ENCODE data around the gene DAND5. TPM values are rescaled to one million over a fixed set of nuclear protein-coding genes. Genes with fewer than 3 reads are reported as not detected.
A peak's percentile ranks its signal among the peaks of the same experiment; 100 is the strongest.

DAND5 gene
- total and polyA plus RNA-seq, 9 donors, result 0.04 to 0.23 (median 0.15) TPM; not detected in 2

DNA sequence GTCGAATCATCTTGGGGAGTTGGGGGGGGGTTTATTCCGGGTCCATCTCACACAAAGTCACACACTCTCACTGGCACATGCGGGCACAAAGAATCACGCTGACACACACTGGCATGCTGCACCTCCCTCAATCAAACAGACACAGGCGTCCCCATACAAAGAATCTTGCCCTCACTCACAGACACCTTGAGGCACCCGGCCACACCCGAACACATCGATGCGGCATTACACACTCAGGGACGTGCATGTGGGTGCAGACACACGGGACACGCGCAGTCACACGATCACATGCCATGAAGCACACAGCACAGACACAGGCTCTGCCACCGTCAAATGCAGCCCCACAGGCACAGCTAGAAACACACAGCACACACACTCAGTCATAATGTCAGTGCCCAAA lies 33.7 kb downstream of the DAND5 start:
- Histone ChIP-seq H3K36me3 (ENCODE audit: control insufficient read depth, insufficient read depth, low read length) (peaks cover 30% of the 10 kb centered on the region), H3K27me3 (ENCODE audit: control insufficient read depth, insufficient read depth, low read length) (peaks cover 11% of the 10 kb centered on the region), H3K9me3 (replicated peaks; ENCODE audit: control insufficient read depth, low read depth, low read length) (no peaks in the 10 kb centered on the region), H3K27ac (ENCODE audit: low read length) (peak overlapping the region; percentile 94), H3K4me3 (ENCODE audit: low read length) (no peak overlapping the region), H3K4me1 (ENCODE audit: control insufficient read depth, insufficient read depth, low read length) (peaks cover 94% of the 10 kb centered on the region)
- no peak for DNase-seq
- WGBS (ENCODE audit: insufficient coverage), result 70% methylated on average over 12 of the region's 15 CpGs

DNA sequence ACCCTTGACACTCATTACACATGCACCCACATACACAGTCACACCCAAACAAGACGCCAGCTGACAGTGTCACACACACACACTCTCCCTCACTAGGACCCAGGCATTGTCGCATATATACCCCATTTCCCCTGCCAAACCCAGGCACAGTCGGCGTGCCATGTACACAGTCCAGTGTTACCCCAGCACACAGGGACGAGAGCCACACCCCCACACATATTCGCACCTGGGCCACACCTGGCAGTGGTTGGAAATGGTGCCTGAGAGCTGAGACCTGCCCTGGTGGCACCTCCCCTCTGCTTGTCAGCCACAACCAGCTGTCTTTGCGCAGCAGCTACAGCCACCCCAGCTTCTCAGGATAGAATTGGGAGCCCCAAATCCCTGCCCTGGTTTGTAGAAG lies 34.9 kb downstream of the DAND5 start:
- peaks cover 20% of the 10 kb centered on the region for H3K27me3 ChIP-seq (ENCODE audit: control insufficient read depth, insufficient read depth, low read length)
- peaks cover 35% of the 10 kb centered on the region for H3K36me3 ChIP-seq (ENCODE audit: control insufficient read depth, insufficient read depth, low read length)
- no peak overlapping the region for H3K27ac ChIP-seq (ENCODE audit: low read length)
- H3K4me3 ChIP-seq (ENCODE audit: low read length), result no peak overlapping the region
- no peaks in the 10 kb centered on the region for H3K9me3 ChIP-seq (replicated peaks; ENCODE audit: control insufficient read depth, low read depth, low read length)
- 85% methylated on average over 3 of the region's 7 CpGs for WGBS (ENCODE audit: insufficient coverage)
- H3K4me1 ChIP-seq (ENCODE audit: control insufficient read depth, insufficient read depth, low read length), result peaks cover 94% of the 10 kb centered on the region
- DNase-seq, result no peak

GRCh38 chr19:13005253-13005652 lies 35.9 kb downstream of the DAND5 start:
- Histone ChIP-seq H3K27ac (ENCODE audit: low read length) (no peak overlapping the region), H3K36me3 (ENCODE audit: control insufficient read depth, insufficient read depth, low read length) (peaks cover 31% of the 10 kb centered on the region), H3K9me3 (replicated peaks; ENCODE audit: control insufficient read depth, low read depth, low read length) (no peaks in the 10 kb centered on the region), H3K4me1 (ENCODE audit: control insufficient read depth, insufficient read depth, low read length) (peaks cover 95% of the 10 kb centered on the region), H3K4me3 (ENCODE audit: low read length) (no peak overlapping the region), H3K27me3 (ENCODE audit: control insufficient read depth, insufficient read depth, low read length) (peaks cover 30% of the 10 kb centered on the region)
- DNase-seq, result no peak
- 68% methylated on average over 4 of the region's 4 CpGs for WGBS (ENCODE audit: insufficient coverage)

DNA sequence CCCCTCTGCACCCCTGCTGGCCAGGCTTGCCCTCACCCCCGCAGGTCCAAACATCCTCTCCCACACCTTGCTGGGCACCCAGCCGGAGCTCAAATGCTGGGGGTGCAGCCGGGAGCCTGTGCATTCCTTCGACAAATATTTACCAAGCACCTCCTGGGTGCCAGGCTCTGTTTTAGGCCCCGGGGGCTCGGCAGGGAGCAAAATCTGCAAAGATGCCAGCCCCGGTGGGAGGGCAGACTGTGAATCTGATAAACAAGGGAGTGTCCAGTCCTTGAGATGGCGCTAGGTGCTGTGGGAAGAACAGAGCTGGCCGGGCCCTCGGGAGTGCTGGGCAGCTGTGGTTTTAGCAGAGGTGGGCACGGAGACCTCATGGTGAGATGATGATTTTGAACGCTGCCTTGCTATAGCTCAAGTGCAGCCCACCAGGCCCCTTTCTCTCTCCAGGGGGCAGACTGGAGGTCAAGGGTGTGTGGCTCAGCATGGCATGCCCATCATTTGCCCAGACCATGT lies 36.5 kb downstream of the DAND5 start:
- peaks cover 36% of the 10 kb centered on the region for H3K27me3 ChIP-seq (ENCODE audit: control insufficient read depth, insufficient read depth, low read length)

GRCh38 chr19:13006431-13007281 lies 37.3 kb downstream of the DAND5 start:
- Histone ChIP-seq H3K27ac (ENCODE audit: low read length) (peak overlapping the region; percentile 89), H3K4me1 (ENCODE audit: control insufficient read depth, insufficient read depth, low read length) (peaks cover 95% of the 10 kb centered on the region), H3K9me3 (replicated peaks; ENCODE audit: control insufficient read depth, low read depth, low read length) (no peaks in the 10 kb centered on the region), H3K27me3 (ENCODE audit: control insufficient read depth, insufficient read depth, low read length) (peaks cover 44% of the 10 kb centered on the region), H3K4me3 (ENCODE audit: low read length) (no peak overlapping the region), H3K36me3 (ENCODE audit: control insufficient read depth, insufficient read depth, low read length) (peaks cover 28% of the 10 kb centered on the region)
- peak; percentile 65 for DNase-seq
- 64% methylated on average over 13 of the region's 28 CpGs for WGBS (ENCODE audit: insufficient coverage)

More for the DNA sequence above, 36.5 kb downstream of the DAND5 start:
- Histone ChIP-seq H3K9me3 (replicated peaks; ENCODE audit: control insufficient read depth, low read depth, low read length) (no peaks in the 10 kb centered on the region), H3K27ac (ENCODE audit: low read length) (peak overlapping the region; percentile 89), H3K4me1 (ENCODE audit: control insufficient read depth, insufficient read depth, low read length) (peaks cover 95% of the 10 kb centered on the region), H3K36me3 (ENCODE audit: control insufficient read depth, insufficient read depth, low read length) (peaks cover 33% of the 10 kb centered on the region), H3K4me3 (ENCODE audit: low read length) (no peak overlapping the region)
- 58% methylated on average over 9 of the region's 12 CpGs for WGBS (ENCODE audit: insufficient coverage)
- no peak for DNase-seq

- WGBS (ENCODE audit: insufficient coverage), result 29% methylated on average over 13 of the region's 17 CpGs
- no peak overlapping the region for H3K4me3 ChIP-seq (ENCODE audit: low read length)
- H3K4me1 ChIP-seq (ENCODE audit: control insufficient read depth, insufficient read depth, low read length), result peaks cover 96% of the 10 kb centered on the region
Measured at GRCh38 chr19:13007292-13008045, 38.1 kb downstream of the DAND5 start.

DNA sequence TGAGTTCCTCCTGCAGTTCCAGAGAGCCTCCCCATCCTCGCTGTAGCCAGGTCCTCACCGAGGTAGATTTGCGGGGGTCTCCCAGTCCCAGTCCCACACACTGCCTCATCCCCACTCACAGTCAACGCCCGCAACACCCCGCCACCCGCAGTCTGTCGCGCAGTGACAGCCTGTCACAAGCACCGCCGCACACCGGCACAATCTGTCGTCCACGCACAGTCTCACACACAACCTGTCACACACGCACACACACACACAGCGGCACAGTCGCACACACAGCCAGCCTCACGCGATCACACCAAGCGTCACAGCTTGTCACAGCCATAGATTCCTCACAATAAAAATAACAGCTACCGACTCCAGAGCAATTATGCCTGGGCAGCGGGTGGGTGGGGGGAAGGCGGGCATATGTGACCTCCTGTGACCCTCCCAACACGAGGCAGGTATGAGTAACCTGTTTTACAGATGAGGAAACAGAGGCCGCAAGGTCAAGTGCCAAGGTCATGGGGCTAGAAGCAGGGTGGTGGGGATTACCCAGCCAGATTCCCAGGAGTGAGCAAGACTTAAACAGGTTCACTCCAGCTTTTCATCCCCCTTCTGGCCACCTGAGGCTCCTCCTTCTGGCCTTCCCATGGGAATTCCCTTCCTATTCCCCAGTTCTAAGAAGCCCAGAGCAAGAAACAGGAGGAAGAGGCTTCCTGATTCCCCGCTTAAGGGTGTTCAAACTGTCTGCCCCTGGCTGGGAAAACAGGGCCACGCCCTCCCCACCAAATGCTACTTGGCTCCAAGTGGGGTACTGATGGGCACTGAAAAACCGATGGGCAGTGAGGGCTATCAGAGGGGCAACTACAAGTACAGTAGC lies 39.8 kb downstream of the DAND5 start:
- H3K4me1 ChIP-seq (ENCODE audit: control insufficient read depth, insufficient read depth, low read length), result peaks cover 97% of the 10 kb centered on the region
- H3K27me3 ChIP-seq (ENCODE audit: control insufficient read depth, insufficient read depth, low read length), result peaks cover 69% of the 10 kb centered on the region
- peaks cover 23% of the 10 kb centered on the region for H3K36me3 ChIP-seq (ENCODE audit: control insufficient read depth, insufficient read depth, low read length)
- peak; percentile 26 for DNase-seq
- H3K9me3 ChIP-seq (replicated peaks; ENCODE audit: control insufficient read depth, low read depth, low read length), result no peaks in the 10 kb centered on the region
- peak overlapping the region; percentile 51 for H3K27ac ChIP-seq (ENCODE audit: low read length)
- WGBS (ENCODE audit: insufficient coverage), result 78% methylated on average over 18 of the region's 28 CpGs
- H3K4me3 ChIP-seq (ENCODE audit: low read length), result no peak overlapping the region

More at GRCh38 chr19:13007292-13008045, 38.1 kb downstream of the DAND5 start:
- DNase-seq, result peak; percentile 83
- Histone ChIP-seq H3K36me3 (ENCODE audit: control insufficient read depth, insufficient read depth, low read length) (peaks cover 28% of the 10 kb centered on the region), H3K27ac (ENCODE audit: low read length) (peak overlapping the region; percentile 89), H3K27me3 (ENCODE audit: control insufficient read depth, insufficient read depth, low read length) (peaks cover 52% of the 10 kb centered on the region), H3K9me3 (replicated peaks; ENCODE audit: control insufficient read depth, low read depth, low read length) (no peaks in the 10 kb centered on the region)

GRCh38 chr19:13010038-13010991 lies 40.9 kb downstream of the DAND5 start:
- peaks cover 99% of the 10 kb centered on the region for H3K4me1 ChIP-seq (ENCODE audit: control insufficient read depth, insufficient read depth, low read length)
- H3K9me3 ChIP-seq (replicated peaks; ENCODE audit: control insufficient read depth, low read depth, low read length), result no peaks in the 10 kb centered on the region
- no peak overlapping the region for H3K4me3 ChIP-seq (ENCODE audit: low read length)
- H3K27me3 ChIP-seq (ENCODE audit: control insufficient read depth, insufficient read depth, low read length), result peaks cover 79% of the 10 kb centered on the region
- peak overlapping the region; percentile 93 for H3K27ac ChIP-seq (ENCODE audit: low read length)
- peaks cover 23% of the 10 kb centered on the region for H3K36me3 ChIP-seq (ENCODE audit: control insufficient read depth, insufficient read depth, low read length)
- DNase-seq, result peak; percentile 73
- 24% methylated on average over 53 of the region's 62 CpGs for WGBS (ENCODE audit: insufficient coverage)
